ENCODE measurements around the gene DNM1L.
"Not testable (repeated sequence)": the region's sequence is repeated elsewhere in the genome, so short reads cannot be mapped to it uniquely, and the experiment has no call there.

- TF ChIP-seq ZFX (IDR thresholded peaks at IDR 0.05); CTCF (conservative IDR thresholded peaks at IDR 0.05): not testable (repeated sequence)
Observed at GRCh38 chr12:32725308-32725707, 46.2 kb downstream of the DNM1L start.
